NOMO-1 (cell line): ENCODE measurements around the gene POLK.
"Not testable (repeated sequence)": the region's sequence is repeated elsewhere in the genome, so short reads cannot be mapped to it uniquely, and the experiment has no call there.

Source experiments
- DNase-seq, 2 experiments: peaks; one replicate each; lab custom pipeline; 2025; ENCODE audit not compliant: unreplicated experiment in 2 of 2; lab: John Stamatoyannopoulos, UW

Gene POLK

GRCh38 chr5:75545131-75545530, 33.4 kb downstream of the POLK start:
- DNase-seq, result no peak

- no peak for DNase-seq
These were observed 35.1 kb downstream of the POLK start for GRCh38 chr5:75546830-75547229.

- no peak for DNase-seq
These were observed 36.1 kb downstream of the POLK start for GRCh38 chr5:75547812-75548211.

GRCh38 chr5:75550597-75550996, 38.9 kb downstream of the POLK start:
- peak in 1 of 2 experiments; percentile 4 for DNase-seq

- DNase-seq, result no peak
These were observed 39.8 kb downstream of the POLK start for GRCh38 chr5:75551471-75551870.

- DNase-seq, result no peak
These were observed 41.1 kb downstream of the POLK start for GRCh38 chr5:75552764-75553163.

GRCh38 chr5:75553358-75553757, 41.7 kb downstream of the POLK start:
- DNase-seq, result no peak

GRCh38 chr5:75558221-75558620, 46.5 kb downstream of the POLK start:
- DNase-seq, result no peak

GRCh38 chr5:75558981-75559632, 47.4 kb downstream of the POLK start:
- DNase-seq, result peak; percentile 58 to 90

- DNase-seq, result not testable (repeated sequence)
These were observed 49.0 kb downstream of the POLK start for GRCh38 chr5:75560655-75561054.

- DNase-seq, result not testable (repeated sequence)
These were observed 54.5 kb downstream of the POLK start for GRCh38 chr5:75565991-75566709.

GRCh38 chr5:75566710-75567309, 55.1 kb downstream of the POLK start:
- DNase-seq, result peak; percentile 40 to 96

GRCh38 chr5:75567710-75568109, 56.0 kb downstream of the POLK start:
- DNase-seq, result peak in 1 of 2 experiments; percentile 46

GRCh38 chr5:75568202-75568601, 56.5 kb downstream of the POLK start:
- peak in 1 of 2 experiments; percentile 5 for DNase-seq

- DNase-seq, result peak in 1 of 2 experiments; percentile 44
These were observed 59.9 kb downstream of the POLK start for GRCh38 chr5:75571547-75571946.

GRCh38 chr5:75574791-75575190, 63.1 kb downstream of the POLK start:
- DNase-seq, result no peak

GRCh38 chr5:75578280-75578679, 66.6 kb downstream of the POLK start:
- DNase-seq, result not testable (repeated sequence)

- no peak for DNase-seq
These were observed 73.0 kb downstream of the POLK start for GRCh38 chr5:75584641-75585040.

GRCh38 chr5:75588666-75589065, 77.0 kb downstream of the POLK start:
- no peak for DNase-seq

- no peak for DNase-seq
These were observed 88.8 kb downstream of the POLK start for GRCh38 chr5:75600535-75600934.

GRCh38 chr5:75601567-75601966, 89.9 kb downstream of the POLK start:
- no peak for DNase-seq

GRCh38 chr5:75601996-75602395, 90.3 kb downstream of the POLK start:
- no peak for DNase-seq
